ENCODE measurements around the gene IL12RB1. TPM values are rescaled to one million over a fixed set of nuclear protein-coding genes. Genes with fewer than 3 reads are reported as not detected.
"Not testable (repeated sequence)": the region's sequence is repeated elsewhere in the genome, so short reads cannot be mapped to it uniquely, and the experiment has no call there.

The IL12RB1 gene
- total RNA-seq, 1 experiment from 2014 or later: not detected

DNA sequence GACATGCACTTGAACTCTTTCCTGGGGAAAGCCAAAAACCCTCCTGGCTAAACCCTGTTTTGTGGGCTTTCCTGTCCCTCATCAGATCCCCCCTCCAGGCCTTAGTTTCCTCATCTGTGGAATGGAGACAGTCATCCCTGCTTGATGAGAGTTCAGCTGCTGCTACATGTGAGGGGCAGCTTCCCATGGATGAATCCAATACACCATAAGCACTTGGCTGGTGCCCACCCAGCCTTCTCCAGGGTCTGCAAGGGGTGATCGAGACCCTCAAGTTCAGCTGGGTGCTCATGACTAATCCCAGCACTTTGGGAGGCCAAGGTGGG is 21.6 kb downstream of the IL12RB1 start:
- no peak for DNase-seq (ENCODE audit: low read depth, low spot score)
- in situ Hi-C loops (cut with HindIII; ENCODE audit: low pct_unique_long_range_greater_than_20kb, low sequenced_read_pairs): no loop called here

- in situ Hi-C loops (cut with HindIII; ENCODE audit: low pct_unique_long_range_greater_than_20kb, low sequenced_read_pairs): no loop called here
- DNase-seq (ENCODE audit: low read depth, low spot score): peak; percentile 69
These were observed 23.3 kb downstream of the IL12RB1 start for GRCh38 chr19:18063463-18063862.

DNA sequence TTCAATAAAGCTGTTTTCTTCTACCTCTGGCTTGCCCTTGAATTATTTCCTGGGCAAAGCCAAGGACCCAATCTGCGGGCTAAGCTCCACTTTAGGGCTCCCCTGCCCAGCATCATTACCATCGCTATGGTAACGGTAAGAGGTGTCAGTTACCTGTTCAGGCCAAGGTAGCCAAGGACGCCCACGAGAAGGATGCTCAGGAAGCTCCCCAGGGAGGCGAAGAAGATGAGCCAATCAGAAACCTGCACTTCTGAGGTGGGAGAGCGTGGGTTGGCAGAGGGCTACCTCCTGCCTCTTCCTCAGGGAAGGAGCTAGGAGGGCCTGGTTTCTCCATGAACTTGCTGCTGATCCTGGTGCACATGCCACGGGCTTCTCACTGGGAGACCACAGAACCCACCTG is 24.7 kb downstream of the IL12RB1 start:
- no peak for DNase-seq (ENCODE audit: low read depth, low spot score)
- in situ Hi-C loops (cut with HindIII; ENCODE audit: low pct_unique_long_range_greater_than_20kb, low sequenced_read_pairs): no loop called here

DNA sequence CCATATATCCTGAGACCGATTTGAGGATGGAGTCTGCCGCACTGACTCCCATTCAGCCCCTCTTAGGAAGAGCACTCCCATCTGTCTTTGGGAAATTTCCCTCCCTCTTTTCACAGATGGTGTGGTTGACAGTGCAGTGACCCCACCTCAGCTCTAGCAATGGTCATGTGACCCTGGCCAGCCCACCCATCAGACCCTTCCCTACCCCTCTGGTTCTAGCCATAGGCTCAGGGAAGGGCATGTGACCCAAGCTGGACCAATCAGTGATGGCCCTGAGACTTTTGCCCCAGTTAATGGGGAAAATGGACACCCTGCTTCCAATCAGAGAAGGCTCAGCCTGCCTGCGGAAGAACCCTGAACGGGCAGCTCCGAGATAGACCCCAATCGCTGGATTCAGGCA is 26.3 kb downstream of the IL12RB1 start:
- in situ Hi-C loops (cut with HindIII; ENCODE audit: low pct_unique_long_range_greater_than_20kb, low sequenced_read_pairs): no loop called here
- no peak for DNase-seq (ENCODE audit: low read depth, low spot score)

GRCh38 chr19:18059902-18060301 is 26.8 kb downstream of the IL12RB1 start:
- DNase-seq (ENCODE audit: low read depth, low spot score): no peak
- in situ Hi-C loops (cut with HindIII; ENCODE audit: low pct_unique_long_range_greater_than_20kb, low sequenced_read_pairs): no loop called here

- in situ Hi-C loops (cut with HindIII; ENCODE audit: low pct_unique_long_range_greater_than_20kb, low sequenced_read_pairs): no loop called here
- no peak for DNase-seq (ENCODE audit: low read depth, low spot score)
These were observed 27.4 kb downstream of the IL12RB1 start for GRCh38 chr19:18059297-18059696.

- in situ Hi-C loops (cut with HindIII; ENCODE audit: low pct_unique_long_range_greater_than_20kb, low sequenced_read_pairs): no loop called here
- peak; percentile 71 for DNase-seq (ENCODE audit: low read depth, low spot score)
These were observed 28.3 kb downstream of the IL12RB1 start for GRCh38 chr19:18058208-18059009.

- in situ Hi-C loops (cut with HindIII; ENCODE audit: low pct_unique_long_range_greater_than_20kb, low sequenced_read_pairs): no loop called here
- DNase-seq (ENCODE audit: low read depth, low spot score): no peak
These were observed 29.2 kb downstream of the IL12RB1 start for GRCh38 chr19:18057557-18057956.

DNA sequence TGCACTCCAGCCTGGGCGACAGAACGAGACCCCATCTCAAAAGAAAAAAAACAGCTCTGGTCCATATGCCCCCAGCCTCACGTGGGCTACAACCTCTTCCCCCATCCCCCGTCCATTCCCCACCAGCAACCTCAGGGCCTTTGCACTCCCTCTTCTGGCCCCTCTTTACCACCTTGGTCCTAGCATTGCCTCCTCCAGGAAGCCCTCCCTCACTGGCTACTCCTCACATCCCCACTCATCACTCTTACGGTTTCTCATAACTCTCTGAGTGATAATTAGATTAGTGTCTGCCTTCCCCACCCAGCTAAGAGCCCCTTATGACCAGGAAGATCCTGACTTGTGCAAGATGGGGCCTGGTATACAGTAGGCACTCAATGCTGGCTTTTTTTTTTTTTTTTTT is 30.8 kb downstream of the IL12RB1 start:
- in situ Hi-C loops (cut with HindIII; ENCODE audit: low pct_unique_long_range_greater_than_20kb, low sequenced_read_pairs): no loop called here
- no peak for DNase-seq (ENCODE audit: low read depth, low spot score)

- in situ Hi-C loops (cut with HindIII; ENCODE audit: low pct_unique_long_range_greater_than_20kb, low sequenced_read_pairs): no loop called here
These were observed 33.0 kb downstream of the IL12RB1 start for GRCh38 chr19:18053576-18054219.

DNA sequence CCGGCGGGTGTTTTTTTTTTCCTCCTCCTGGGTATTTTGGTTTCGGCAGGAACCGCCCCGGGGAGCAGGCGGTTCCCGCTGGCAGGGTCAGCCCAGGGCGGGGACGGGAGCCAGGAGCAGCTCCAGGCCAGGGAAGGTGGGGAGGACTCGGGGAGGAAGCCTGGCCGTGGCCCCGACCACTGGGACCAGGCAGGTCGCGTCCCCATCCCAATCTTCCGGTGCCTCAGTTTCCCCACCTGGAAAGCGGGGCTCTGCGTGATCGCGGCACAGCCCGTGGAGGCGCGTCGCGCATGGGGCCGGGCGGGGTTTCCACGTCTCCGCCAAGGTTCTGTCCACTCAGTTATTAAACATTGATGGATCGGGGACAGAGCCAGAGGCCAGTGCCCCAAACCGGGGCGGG is 34.8 kb downstream of the IL12RB1 start:
- DNase-seq (ENCODE audit: low read depth, low spot score): no peak
- in situ Hi-C loops (cut with HindIII; ENCODE audit: low pct_unique_long_range_greater_than_20kb, low sequenced_read_pairs): no loop called here

More at GRCh38 chr19:18053576-18054219, 33.0 kb downstream of the IL12RB1 start:
- DNase-seq (ENCODE audit: low read depth, low spot score): no peak

- no peak for DNase-seq (ENCODE audit: low read depth, low spot score)
- in situ Hi-C loops (cut with HindIII; ENCODE audit: low pct_unique_long_range_greater_than_20kb, low sequenced_read_pairs): no loop called here
These were observed 37.3 kb downstream of the IL12RB1 start for GRCh38 chr19:18049385-18049784.

DNA sequence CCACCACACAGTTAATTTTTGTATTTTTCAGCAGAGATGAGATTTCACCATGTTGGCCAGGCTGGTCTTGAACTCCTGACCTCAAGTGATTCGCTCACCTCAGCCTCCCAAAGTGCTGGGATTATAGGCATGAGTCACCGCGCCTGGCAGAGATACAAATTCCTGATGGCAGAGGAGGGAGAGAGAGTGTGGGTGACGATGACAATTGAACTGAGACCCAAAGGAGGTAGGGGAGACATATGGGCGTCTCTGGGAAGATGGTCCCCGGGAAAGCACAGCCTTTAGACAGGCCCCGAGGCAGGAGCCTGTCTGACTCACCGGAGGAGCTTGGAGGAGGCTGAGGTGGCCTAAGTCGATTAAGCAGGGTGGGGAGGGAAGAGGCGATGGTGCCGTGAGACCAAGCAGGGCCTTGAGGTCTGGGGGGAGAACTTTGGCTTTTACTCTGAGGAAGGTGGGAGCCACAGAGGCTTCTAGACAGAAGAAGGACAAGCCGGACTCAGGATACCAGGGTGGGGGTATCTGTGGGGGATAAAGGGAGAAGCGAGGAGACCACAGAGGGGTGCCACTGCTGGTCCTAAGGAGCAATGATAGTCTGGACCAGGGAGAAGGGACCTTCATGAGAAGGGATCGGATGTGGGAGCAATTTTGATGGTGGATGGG is 40.5 kb downstream of the IL12RB1 start:
- no peak for DNase-seq (ENCODE audit: low read depth, low spot score)
- in situ Hi-C loops (cut with HindIII; ENCODE audit: low pct_unique_long_range_greater_than_20kb, low sequenced_read_pairs): no loop called here

GRCh38 chr19:18045307-18046050 is 41.3 kb downstream of the IL12RB1 start:
- in situ Hi-C loops (cut with HindIII; ENCODE audit: low pct_unique_long_range_greater_than_20kb, low sequenced_read_pairs): no loop called here
- no peak for DNase-seq (ENCODE audit: low read depth, low spot score)

- in situ Hi-C loops (cut with HindIII; ENCODE audit: low pct_unique_long_range_greater_than_20kb, low sequenced_read_pairs): no loop called here
- DNase-seq (ENCODE audit: low read depth, low spot score): no peak
These were observed 41.9 kb downstream of the IL12RB1 start for GRCh38 chr19:18044825-18045304.

- in situ Hi-C loops (cut with HindIII; ENCODE audit: low pct_unique_long_range_greater_than_20kb, low sequenced_read_pairs): no loop called here
- no peak for DNase-seq (ENCODE audit: low read depth, low spot score)
These were observed 43.1 kb downstream of the IL12RB1 start for GRCh38 chr19:18043676-18044075.

- no peak for DNase-seq (ENCODE audit: low read depth, low spot score)
- in situ Hi-C loops (cut with HindIII; ENCODE audit: low pct_unique_long_range_greater_than_20kb, low sequenced_read_pairs): no loop called here
These were observed 45.7 kb downstream of the IL12RB1 start for GRCh38 chr19:18041054-18041453.

DNA sequence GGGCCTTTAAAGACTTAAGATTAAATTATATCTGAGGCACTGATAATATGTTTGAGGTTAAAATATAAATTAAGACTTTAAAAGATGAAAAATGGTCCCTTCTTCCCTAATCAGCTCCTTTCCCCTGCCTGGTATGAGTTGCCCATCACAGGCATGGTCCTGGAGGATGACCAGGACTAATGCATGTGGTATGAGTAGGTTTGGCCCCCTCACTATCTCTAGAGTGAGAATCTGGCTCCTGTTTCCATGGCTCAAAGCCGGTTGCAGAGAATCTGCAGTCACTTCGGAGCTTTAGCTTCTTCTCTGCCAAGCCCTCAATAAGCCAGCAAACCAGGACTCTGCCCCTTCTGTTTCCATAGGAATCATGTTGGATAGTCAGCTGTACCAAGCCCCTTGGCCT is 54.6 kb downstream of the IL12RB1 start:
- in situ Hi-C loops (cut with HindIII; ENCODE audit: low pct_unique_long_range_greater_than_20kb, low sequenced_read_pairs); DNase-seq (ENCODE audit: low read depth, low spot score): not testable (repeated sequence)
